Activated CD4-positive, alpha-beta memory T cell treated with anti-CD3 and anti-CD28 coated beads for 36 hours (primary cell): ENCODE results near the gene ZNF559. TPM values are rescaled to one million over a fixed set of nuclear protein-coding genes. Genes with fewer than 3 reads are reported as not detected.
"Not testable (repeated sequence)": the region's sequence is repeated elsewhere in the genome, so short reads cannot be mapped to it uniquely, and the experiment has no call there.

Experiments used
- CTCF ChIA-PET: fragments of 350-600 bp; sonication (Branson Sonifier 250); formaldehyde crosslinking; loops from one replicate; lab custom pipeline; 2021; ENCODE audit warnings: antibody characterized with exemption, inconsistent platforms; lab: Charles Lee
- POLR2A ChIA-PET: fragments of 350-600 bp; sonication (Branson Sonifier 250); formaldehyde crosslinking; loops from one replicate; lab custom pipeline; 2021; ENCODE audit warnings: antibody characterized with exemption; lab: Charles Lee
- DNase-seq: peaks from one replicate; pipeline ENCODE4 v3.0.0-alpha.2; 2020
- H3K27ac Mint-ChIP-seq: one replicate; pipeline ENCODE4 v1.8.0; 2021; ENCODE audit warnings: mixed read lengths
- H3K27me3 Mint-ChIP-seq: one replicate; pipeline ENCODE4 v1.8.0; 2021; ENCODE audit warnings: mixed read lengths
- H3K36me3 Mint-ChIP-seq: one replicate; pipeline ENCODE4 v1.8.0; 2021; ENCODE audit warnings: mixed read lengths
- H3K4me1 Mint-ChIP-seq: one replicate; pipeline ENCODE4 v1.8.0; 2021; ENCODE audit warnings: low read depth, mixed read lengths
- H3K4me3 Mint-ChIP-seq: one replicate; pipeline ENCODE4 v1.8.0; 2021; ENCODE audit warnings: mild to moderate bottlenecking, mixed read lengths
- H3K9me3 Mint-ChIP-seq: one replicate; pipeline ENCODE4 v1.8.0; 2021; ENCODE audit warnings: mixed read lengths
- intact Hi-C: fragments of 100-400 bp; cut with micrococcal nuclease; formaldehyde crosslinking; loops from one replicate; pipeline ENCODE4 v1.15.1; 2023
- total RNA-seq, 2 experiments: library from RNA; stranded (reverse); gene quantifications; one replicate each; pipeline ENCODE4 v1.2.3, GENCODE V29; 2021

ZNF559 gene
- total RNA-seq: 1 to 10 TPM; 8.0 to 9.4 TPM

- peak within 1 kb of the TSS; percentile 92 for H3K27ac Mint-ChIP-seq
- POLR2A ChIA-PET: interaction anchor here (1.0 to 1.3 kb wide), 2 partner anchors 11 to 15 kb away, joined by 3 read pairs; partner anchors contain the start of gene ZNF699
- peak within 1 kb of the TSS; percentile 83 for H3K4me3 Mint-ChIP-seq
- H3K4me1 Mint-ChIP-seq: peaks cover 24% of the 10 kb centered on the region
- H3K36me3 Mint-ChIP-seq: peaks cover 48% of the 10 kb centered on the region
- no peaks in the 10 kb centered on the region for H3K27me3 Mint-ChIP-seq
- H3K9me3 Mint-ChIP-seq: peaks cover 54% of the 10 kb centered on the region
- DNase-seq: peak; percentile 98
- intact Hi-C loops: loop anchor here (1.0 to 5.0 kb wide), 4 partner anchors 14 to 468 kb away; partner anchors contain the start of genes ZNF121 and ZNF317
- CTCF ChIA-PET: interaction anchor here (1.0 to 2.6 kb wide), 2 partner anchors 14 to 119 kb away, joined by 3 to 14 read pairs; partner anchors contain the start of gene ZNF699
These were observed at the start of gene ZNF559 for GRCh38 chr19:9323919-9324583. Gene ZNF559, plus strand, starts transcription at chr19:9324179. Its CDS starts 14,371 bp downstream, at chr19:9338550.

- H3K4me3 Mint-ChIP-seq, H3K4me1 Mint-ChIP-seq, intact Hi-C loops, CTCF ChIA-PET, H3K27ac Mint-ChIP-seq, H3K27me3 Mint-ChIP-seq: not testable (repeated sequence)
- H3K9me3 Mint-ChIP-seq: peaks cover 59% of the 10 kb centered on the region
- peaks cover 21% of the 10 kb centered on the region for H3K36me3 Mint-ChIP-seq
- POLR2A ChIA-PET: interaction anchor here (0.6 to 0.9 kb wide), 2 partner anchors 12 to 469 kb away, joined by 3 to 4 read pairs; no protein-coding TSS in a partner anchor
- DNase-seq: peak; percentile 17
These were observed 40.5 kb upstream of the ZNF559 start for GRCh38 chr19:9283485-9283884.

- POLR2A ChIA-PET: no interaction called here
These were observed 34.6 kb upstream of the ZNF559 start for GRCh38 chr19:9289231-9289884.

GRCh38 chr19:9295411-9295849, 28.5 kb upstream of the ZNF559 start:
- POLR2A ChIA-PET: no interaction called here
- Mint-ChIP-seq H3K4me1 (no peaks in the 10 kb centered on the region), H3K27ac (no peak overlapping the region), H3K9me3 (peaks cover 79% of the 10 kb centered on the region), H3K27me3 (no peaks in the 10 kb centered on the region), H3K36me3 (peaks cover 85% of the 10 kb centered on the region), H3K4me3 (no peak overlapping the region)
- no peak for DNase-seq
- CTCF ChIA-PET: no interaction called here
- intact Hi-C loops: no loop called here

More at GRCh38 chr19:9289231-9289884, 34.6 kb upstream of the ZNF559 start:
- H3K27me3 Mint-ChIP-seq: no peaks in the 10 kb centered on the region
- H3K27ac Mint-ChIP-seq: no peak overlapping the region
- H3K4me3 Mint-ChIP-seq: no peak overlapping the region
- peaks cover 52% of the 10 kb centered on the region for H3K36me3 Mint-ChIP-seq
- CTCF ChIA-PET: no interaction called here
- no peak for DNase-seq
- peaks cover 65% of the 10 kb centered on the region for H3K9me3 Mint-ChIP-seq
- no peaks in the 10 kb centered on the region for H3K4me1 Mint-ChIP-seq
- intact Hi-C loops: no loop called here

GRCh38 chr19:9296336-9296735, 27.6 kb upstream of the ZNF559 start:
- CTCF ChIA-PET: no interaction called here
- POLR2A ChIA-PET: no interaction called here
- H3K9me3 Mint-ChIP-seq: peaks cover 83% of the 10 kb centered on the region

GRCh38 chr19:9306443-9306842, 17.5 kb upstream of the ZNF559 start:
- POLR2A ChIA-PET: no interaction called here
- no peak overlapping the region for H3K27ac Mint-ChIP-seq
- H3K9me3 Mint-ChIP-seq: peaks cover 29% of the 10 kb centered on the region
- no peaks in the 10 kb centered on the region for H3K27me3 Mint-ChIP-seq
- intact Hi-C loops: no loop called here
- DNase-seq: no peak
- H3K36me3 Mint-ChIP-seq: peaks cover 50% of the 10 kb centered on the region
- peaks cover 12% of the 10 kb centered on the region for H3K4me1 Mint-ChIP-seq
- CTCF ChIA-PET: no interaction called here
- H3K4me3 Mint-ChIP-seq: no peak overlapping the region

More at GRCh38 chr19:9296336-9296735, 27.6 kb upstream of the ZNF559 start:
- DNase-seq: no peak
- Mint-ChIP-seq H3K36me3 (peaks cover 89% of the 10 kb centered on the region), H3K4me1 (no peaks in the 10 kb centered on the region), H3K27me3 (no peaks in the 10 kb centered on the region), H3K4me3 (no peak overlapping the region), H3K27ac (no peak overlapping the region)
- intact Hi-C loops: no loop called here

- Mint-ChIP-seq H3K36me3 (peaks cover 33% of the 10 kb centered on the region), H3K9me3 (peaks cover 24% of the 10 kb centered on the region), H3K27ac (peak overlapping the region; percentile 82), H3K4me1 (peaks cover 12% of the 10 kb centered on the region), H3K4me3 (peak overlapping the region; percentile 92), H3K27me3 (no peaks in the 10 kb centered on the region)
- intact Hi-C loops: no loop called here
- CTCF ChIA-PET: interaction anchor here (0.6 kb wide), 1 partner anchor 18 kb away, joined by 3 read pairs; no protein-coding TSS in a partner anchor
- POLR2A ChIA-PET: interaction anchor here (0.6 kb wide), 1 partner anchor 15 kb away, joined by 3 read pairs; no protein-coding TSS in a partner anchor
- DNase-seq: no peak
These were observed 15.7 kb upstream of the ZNF559 start for GRCh38 chr19:9308091-9308770.

GRCh38 chr19:9309139-9309973, 14.6 kb upstream of the ZNF559 start, which contains the start of gene ZNF699:
Gene ZNF699, minus strand, starts transcription at chr19:9309838. Its CDS starts 4,719 bp downstream, at chr19:9305119.
- DNase-seq: peak; percentile 99
- Mint-ChIP-seq H3K27me3 (no peaks in the 10 kb centered on the region), H3K4me3 (peak within 1 kb of the TSS; percentile 92), H3K36me3 (peaks cover 24% of the 10 kb centered on the region), H3K27ac (peak within 1 kb of the TSS; percentile 89), H3K4me1 (peaks cover 12% of the 10 kb centered on the region), H3K9me3 (peaks cover 29% of the 10 kb centered on the region)
- ChIA-PET CTCF (interaction anchor here (0.9 to 2.2 kb wide), 3 partner anchors 14 to 278 kb away, joined by 3 to 14 read pairs (median 3); partner anchors contain the start of gene ZNF559), POLR2A (interaction anchor here (1.4 kb wide), 1 partner anchor 15 kb away, joined by 3 read pairs; the partner anchor contains the start of gene ZNF559)
- intact Hi-C loops: loop anchor here (1.0 kb wide), 3 partner anchors 126 to 482 kb away; partner anchors contain the start of genes ZNF266 and ZNF426

GRCh38 chr19:9309974-9310446, 14.0 kb upstream of the ZNF559 start:
- Mint-ChIP-seq H3K36me3 (peaks cover 19% of the 10 kb centered on the region), H3K9me3 (peaks cover 33% of the 10 kb centered on the region), H3K4me3 (peak overlapping the region; percentile 92), H3K27ac (peak overlapping the region; percentile 89), H3K4me1 (peaks cover 12% of the 10 kb centered on the region), H3K27me3 (no peaks in the 10 kb centered on the region)
- intact Hi-C loops: loop anchor here (1.0 kb wide), 4 partner anchors 14 to 481 kb away; partner anchors contain the start of genes ZNF266, ZNF426 and ZNF559
- CTCF ChIA-PET: interaction anchor here (0.9 to 2.2 kb wide), 4 partner anchors 13 to 277 kb away, joined by 3 to 14 read pairs (median 6); partner anchors contain the start of gene ZNF559
- POLR2A ChIA-PET: interaction anchor here (1.4 kb wide), 1 partner anchor 14 kb away, joined by 3 read pairs; the partner anchor contains the start of gene ZNF559
- DNase-seq: no peak

GRCh38 chr19:9313756-9314155, 10.2 kb upstream of the ZNF559 start:
- Mint-ChIP-seq H3K4me1 (peaks cover under 1% of the 10 kb centered on the region), H3K4me3 (no peak overlapping the region), H3K36me3 (peaks cover 13% of the 10 kb centered on the region), H3K9me3 (peaks cover 39% of the 10 kb centered on the region), H3K27ac (no peak overlapping the region), H3K27me3 (no peaks in the 10 kb centered on the region)
- no peak for DNase-seq
- CTCF ChIA-PET: no interaction called here
- intact Hi-C loops: no loop called here
- POLR2A ChIA-PET: interaction anchor here (1.6 kb wide), 1 partner anchor 10 kb away, joined by 3 read pairs; the partner anchor contains the start of gene ZNF559
